DMS53 treated with DMSO at 0.1 percent for 48 hours (cell line): Measurements from ENCODE around the gene ULK4.
"Not testable (repeated sequence)": the region's sequence is repeated elsewhere in the genome, so short reads cannot be mapped to it uniquely, and the experiment has no call there.

Source experiments
- DNase-seq: peaks from one replicate; lab custom pipeline; 2025; ENCODE audit not compliant: unreplicated experiment; lab: John Stamatoyannopoulos, UW

The ULK4 gene

GRCh38 chr3:41450416-41451231 is 511.3 kb downstream of the ULK4 start:
- DNase-seq, result no peak

DNA sequence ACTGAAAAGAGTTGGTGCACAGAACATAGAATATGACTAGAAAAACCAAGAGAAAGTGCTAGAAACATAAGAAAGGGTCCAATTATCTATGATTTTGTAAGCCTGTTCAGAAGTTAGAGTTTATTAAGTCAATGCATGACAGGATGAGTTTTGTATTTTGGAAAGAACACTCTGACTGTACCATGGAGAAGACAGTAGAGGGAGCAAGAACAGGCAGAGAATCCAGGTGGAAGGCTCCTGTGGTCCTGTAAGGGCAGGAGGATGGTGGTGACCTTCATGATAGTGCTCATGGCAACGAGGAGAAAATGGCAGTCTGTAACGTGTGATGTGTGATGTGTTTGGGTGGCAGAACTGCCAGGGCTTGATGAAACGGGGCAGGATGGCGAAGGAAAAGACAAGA is 513.5 kb downstream of the ULK4 start:
- DNase-seq, result no peak

GRCh38 chr3:41447701-41448100 is 514.2 kb downstream of the ULK4 start:
- no peak for DNase-seq

- DNase-seq, result not testable (repeated sequence)
Measured at GRCh38 chr3:41446316-41446715, 515.6 kb downstream of the ULK4 start.

DNA sequence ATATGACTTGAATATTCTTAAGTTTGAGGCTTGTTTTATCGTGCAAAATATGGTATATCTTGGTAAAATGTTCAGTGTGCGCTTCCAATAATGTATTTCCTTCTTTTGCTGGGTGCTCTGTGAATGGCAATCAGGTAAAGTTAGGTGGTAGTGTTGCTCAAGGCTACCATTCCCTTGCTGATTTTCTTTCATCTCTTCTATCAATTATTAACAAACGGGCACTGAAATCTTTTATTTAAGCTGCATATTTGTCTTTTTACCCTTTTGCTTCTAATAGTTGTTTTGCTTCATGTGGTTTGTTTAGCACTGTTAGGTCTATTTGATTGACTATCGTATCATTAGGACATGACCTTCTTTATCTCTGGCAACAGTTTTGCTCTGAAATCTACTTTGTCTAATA is 520.3 kb downstream of the ULK4 start:
- no peak for DNase-seq

GRCh38 chr3:41441139-41441538 is 520.8 kb downstream of the ULK4 start:
- DNase-seq, result no peak

DNA sequence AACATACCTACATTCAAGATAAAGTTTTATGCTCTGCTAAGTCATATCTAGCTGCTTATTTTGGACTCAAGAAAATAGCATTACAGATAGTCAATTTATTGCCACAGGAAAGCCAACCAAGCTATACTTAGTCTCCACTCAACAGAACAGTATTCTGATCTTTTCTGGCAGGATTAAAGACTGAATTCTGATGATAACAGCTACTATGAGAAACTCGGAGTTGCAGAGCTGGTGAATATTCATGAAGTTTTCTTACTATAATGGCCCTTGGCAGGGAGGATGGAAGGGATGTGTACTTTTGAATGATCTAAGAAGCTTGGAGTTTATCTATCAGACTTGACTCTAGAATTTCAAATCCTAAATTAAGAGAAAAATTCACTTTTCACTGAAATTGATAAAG is 524.9 kb downstream of the ULK4 start:
- no peak for DNase-seq

DNA sequence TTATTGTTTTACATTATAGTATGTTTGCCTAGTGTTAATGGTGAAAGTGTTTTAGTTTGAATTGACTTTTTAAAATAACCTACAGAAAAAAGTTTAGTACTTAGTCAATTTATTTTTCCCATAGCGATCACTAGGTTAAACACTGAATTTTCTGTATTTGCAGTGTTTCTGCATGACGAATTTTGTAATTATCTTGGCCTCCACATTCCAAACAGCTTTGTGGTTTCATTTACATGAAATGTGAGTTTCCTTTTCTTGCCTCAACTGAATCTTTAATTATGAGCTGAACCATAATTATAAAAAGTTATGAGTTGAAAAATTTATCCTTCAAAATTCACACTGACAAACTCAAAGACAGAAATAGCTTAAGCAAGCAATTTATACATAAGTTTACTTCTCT is 527.1 kb downstream of the ULK4 start:
- no peak for DNase-seq

GRCh38 chr3:41431386-41431785 is 530.5 kb downstream of the ULK4 start:
- no peak for DNase-seq

DNA sequence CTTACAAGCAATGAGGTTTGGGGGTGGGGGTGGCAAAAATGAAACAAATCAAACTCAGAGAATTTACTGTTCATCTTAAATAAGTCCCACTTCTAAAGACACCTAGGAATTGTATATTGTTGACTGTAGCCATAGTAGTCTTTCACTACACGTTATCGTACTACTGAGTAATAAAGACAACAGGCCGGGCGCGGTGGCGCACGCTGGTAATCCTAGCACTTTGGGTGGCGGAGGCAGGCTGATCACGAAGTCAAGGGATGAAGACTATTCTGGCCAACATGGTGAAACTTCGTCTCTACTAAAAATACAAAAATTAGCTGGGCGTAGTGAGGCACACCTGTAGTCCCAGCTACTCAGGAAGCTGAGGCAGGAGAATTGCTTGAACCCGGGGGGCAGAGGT is 531.0 kb downstream of the ULK4 start:
- DNase-seq, result no peak

DNA sequence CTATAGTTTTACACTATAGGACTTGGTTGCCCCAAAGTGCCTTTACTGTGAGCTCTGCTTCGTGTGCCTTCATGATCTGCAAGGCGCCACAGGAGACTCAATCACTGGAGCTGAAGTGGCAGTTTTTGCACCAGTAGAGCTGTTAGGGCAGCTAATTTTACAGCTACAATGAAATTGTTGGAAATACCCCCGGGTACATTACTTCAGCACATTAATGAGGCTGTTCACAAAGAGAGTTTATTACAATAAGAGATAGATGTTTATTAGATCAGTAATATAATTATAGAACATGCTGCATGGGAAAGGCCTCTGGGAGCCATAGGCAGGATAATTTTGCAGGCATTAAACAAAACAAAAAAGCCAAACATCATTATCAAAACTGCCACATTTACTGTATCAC is 531.5 kb downstream of the ULK4 start:
- no peak for DNase-seq

DNA sequence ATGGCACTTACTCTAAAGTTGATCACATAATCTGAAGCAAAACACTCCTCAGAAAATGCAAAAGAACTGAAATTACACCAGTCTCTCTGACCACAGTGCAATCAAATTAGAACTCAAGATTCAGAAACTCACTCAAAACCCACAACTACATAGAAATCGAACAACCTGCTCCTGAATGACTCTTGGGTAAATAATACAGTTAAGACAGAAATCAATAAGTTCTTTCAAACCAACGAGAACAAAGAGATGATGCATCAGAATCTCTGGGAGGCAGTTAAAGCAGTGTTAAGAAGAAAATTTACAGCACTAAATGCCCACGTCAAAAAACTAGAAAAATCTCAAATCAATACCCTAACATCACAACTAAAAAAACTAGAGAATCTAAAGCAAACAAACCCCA is 535.4 kb downstream of the ULK4 start:
- no peak for DNase-seq

DNA sequence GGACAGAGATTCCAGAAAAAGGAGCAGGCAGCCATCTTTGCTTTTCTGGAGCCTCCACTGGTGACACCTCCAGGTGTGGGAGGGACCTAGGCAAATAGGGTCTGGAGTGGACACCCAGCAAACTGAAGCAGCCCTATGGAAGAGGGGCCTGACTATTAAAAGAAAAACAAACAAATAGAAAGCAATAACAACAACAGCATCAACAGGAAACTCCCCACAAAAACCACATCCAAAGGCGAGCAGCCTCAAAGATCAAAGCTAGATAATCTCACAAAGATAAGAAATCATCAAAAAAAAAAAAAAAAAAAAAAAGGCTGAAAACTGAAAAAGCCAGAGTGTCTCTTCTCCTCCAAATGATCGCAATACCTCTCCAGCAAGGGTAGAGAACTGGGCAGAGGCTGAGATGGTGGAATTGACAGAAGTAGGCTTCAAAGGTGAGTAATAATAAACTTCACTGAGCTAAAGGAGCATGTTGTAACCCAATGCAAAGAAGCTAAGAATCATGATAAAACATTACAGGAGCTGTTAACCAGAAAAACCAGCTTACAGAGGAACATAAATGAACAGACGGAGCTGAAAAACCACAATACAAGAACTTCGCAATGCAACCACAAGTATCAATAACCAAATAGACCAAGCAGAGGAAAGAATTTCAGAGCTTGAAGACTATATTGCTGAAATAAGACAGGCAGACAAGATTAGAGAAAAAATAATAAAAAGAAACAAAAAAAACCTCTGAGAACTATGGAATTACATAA is 537.2 kb downstream of the ULK4 start:
- DNase-seq, result no peak

- no peak for DNase-seq
Measured at GRCh38 chr3:41419809-41420208, 542.1 kb downstream of the ULK4 start.

DNA sequence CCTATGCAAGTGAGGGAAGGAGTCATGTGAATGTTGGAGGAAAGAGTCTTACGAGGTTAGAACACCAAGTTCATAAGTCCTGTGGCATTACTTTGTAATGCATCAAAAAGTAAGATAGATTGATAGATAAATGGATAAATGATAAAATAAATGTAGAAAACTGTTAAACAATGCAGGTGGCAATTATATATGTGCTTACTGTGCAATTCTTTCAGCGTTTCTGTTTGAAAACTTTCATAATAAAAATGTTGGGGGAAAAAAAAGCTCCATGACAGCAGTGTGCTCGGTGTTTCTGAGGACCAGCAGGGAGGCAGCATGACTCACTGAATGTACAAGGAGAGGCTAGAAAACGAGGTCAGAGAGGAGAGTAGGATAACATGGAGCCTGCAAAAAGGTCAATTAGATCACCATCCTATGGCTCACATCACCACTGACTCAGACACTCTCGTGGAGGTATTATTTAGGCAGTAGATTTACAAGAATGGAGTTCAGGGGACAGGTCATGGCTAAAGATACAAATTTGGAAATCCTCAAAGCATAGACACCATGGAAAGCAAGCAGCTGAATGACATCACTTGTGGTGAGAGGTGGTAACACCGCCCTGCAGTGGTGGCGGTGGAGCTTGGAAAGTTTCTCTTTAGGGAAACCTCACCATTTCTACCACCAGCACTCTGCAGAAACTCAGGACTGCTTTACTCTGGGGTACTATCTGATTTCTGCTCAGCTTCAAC is 542.8 kb downstream of the ULK4 start:
- DNase-seq, result no peak

GRCh38 chr3:41417574-41417973 is 544.3 kb downstream of the ULK4 start:
- no peak for DNase-seq

DNA sequence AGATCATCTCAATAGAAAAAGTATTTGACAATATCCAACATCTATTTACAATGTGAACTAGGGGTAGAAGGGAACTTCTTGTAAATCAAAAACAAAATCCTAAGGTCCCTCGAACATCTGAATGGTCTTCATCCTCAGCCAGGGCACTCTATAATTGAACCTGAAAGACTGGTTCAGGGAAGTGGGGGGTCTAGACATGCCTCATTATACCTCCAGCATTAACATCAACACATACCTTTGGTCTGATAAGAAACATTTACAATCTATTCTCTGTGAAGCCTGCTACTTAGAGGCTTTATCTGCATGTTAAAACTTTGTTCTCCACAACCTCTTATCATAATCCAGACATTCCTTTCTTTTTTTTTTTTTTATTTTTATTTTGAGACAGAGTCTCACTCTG is 550.8 kb downstream of the ULK4 start:
- DNase-seq, result no peak

- DNase-seq, result no peak
Measured at GRCh38 chr3:41405466-41405865, 556.4 kb downstream of the ULK4 start.

DNA sequence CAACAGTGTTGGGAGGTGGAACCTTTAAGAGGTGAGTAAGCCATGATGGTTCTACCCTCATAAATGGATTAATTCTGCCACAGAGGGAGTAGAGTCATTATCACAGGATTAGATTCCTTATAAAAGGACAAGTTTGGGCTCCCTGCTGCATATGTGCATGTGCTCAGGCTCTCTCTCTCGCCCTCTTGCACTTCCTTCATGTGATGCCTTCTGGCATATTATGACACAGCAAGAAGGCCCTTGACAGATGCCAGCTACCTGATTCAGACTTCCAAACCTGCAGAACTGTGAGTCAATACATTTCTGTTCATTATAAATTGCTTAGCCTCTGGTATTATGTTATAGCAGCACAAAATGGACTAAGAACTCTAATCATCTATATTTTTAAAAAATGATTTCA is 557.3 kb downstream of the ULK4 start:
- no peak for DNase-seq

DNA sequence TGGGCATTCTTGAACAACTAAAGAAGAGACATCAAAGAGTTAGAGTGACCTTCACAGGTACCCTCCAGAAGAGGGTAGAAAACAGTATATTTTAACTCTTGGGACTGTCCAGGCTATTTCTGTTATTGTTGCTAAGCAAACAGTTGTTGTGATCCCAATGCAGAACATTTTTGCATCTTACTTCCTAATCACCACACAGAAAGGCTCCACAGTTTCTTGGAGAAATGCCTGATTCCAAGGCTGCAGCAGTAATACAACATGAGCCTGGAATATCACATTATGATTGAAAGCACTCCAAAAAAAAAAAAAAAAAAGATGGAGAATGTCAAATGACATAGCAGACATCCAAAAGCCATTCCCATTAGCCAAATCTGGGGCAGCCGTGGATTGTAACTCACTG is 567.0 kb downstream of the ULK4 start:
- no peak for DNase-seq

- not testable (repeated sequence) for DNase-seq
Measured at GRCh38 chr3:41370765-41371535, 591.0 kb downstream of the ULK4 start.
